ENCODE data around the gene RFX8. TPM values are rescaled to one million over a fixed set of nuclear protein-coding genes. Genes with fewer than 3 reads are reported as not detected.

RFX8 gene
- total and polyA plus RNA-seq, 9 of the 15 experiments (the other 6 are each of a cell fraction or from before 2014, with no cell fraction given) = not detected

- POLR2A ChIA-PET = no interaction called here
- in situ Hi-C loops (cut with MboI) = no loop called here
- ATAC-seq (no peak), DNase-seq (ENCODE audit: extremely low read depth in 1 of 4, low spot score in 3 of 4) (no peak), FAIRE-seq (no peak)
- Histone ChIP-seq H3K9me1 (ENCODE audit: control insufficient read depth, insufficient read depth, low read length) (no peaks in the 10 kb centered on the region), H3K79me2 (ENCODE audit: control insufficient read depth, insufficient read depth, low read length) (no peaks in the 10 kb centered on the region), H3K9me3 (replicated peaks; ENCODE audit: control insufficient read depth, insufficient read depth, low read depth, low read length) (no peaks in the 10 kb centered on the region), H3K4me2 (ENCODE audit: insufficient read depth, low read length) (no peak overlapping the region), H3K9ac (ENCODE audit: insufficient read depth in 1 of 2, low read depth in 2 of 2, low read length in 2 of 2) (no peak overlapping the region), H2AFZ (ENCODE audit: low read depth, low read length) (no peak overlapping the region), H3K27me3 (ENCODE audit: control insufficient read depth in 2 of 2, insufficient read depth in 2 of 2, low read length in 2 of 2) (peaks cover 12 to 46% of the 10 kb centered on the region in 2 experiments), H3K4me1 (replicated peaks in 1 of 2; ENCODE audit: control insufficient read depth in 2 of 2, insufficient read depth in 2 of 2, low read length in 2 of 2) (no peaks in the 10 kb centered on the region), H3K4me3 (no peak overlapping the region), H3K27ac (ENCODE audit: extremely low read depth, low read depth, low read length) (no peak overlapping the region), H3K36me3 (ENCODE audit: control insufficient read depth, insufficient read depth, low read length) (no peaks in the 10 kb centered on the region), H4K20me1 (replicated peaks; ENCODE audit: control insufficient read depth, insufficient read depth, low read length) (no peaks in the 10 kb centered on the region)
- TF ChIP-seq PTRF (tag; IDR thresholded peaks at IDR 0.05) = no peak
- TF ChIP-seq, protein P1, sequence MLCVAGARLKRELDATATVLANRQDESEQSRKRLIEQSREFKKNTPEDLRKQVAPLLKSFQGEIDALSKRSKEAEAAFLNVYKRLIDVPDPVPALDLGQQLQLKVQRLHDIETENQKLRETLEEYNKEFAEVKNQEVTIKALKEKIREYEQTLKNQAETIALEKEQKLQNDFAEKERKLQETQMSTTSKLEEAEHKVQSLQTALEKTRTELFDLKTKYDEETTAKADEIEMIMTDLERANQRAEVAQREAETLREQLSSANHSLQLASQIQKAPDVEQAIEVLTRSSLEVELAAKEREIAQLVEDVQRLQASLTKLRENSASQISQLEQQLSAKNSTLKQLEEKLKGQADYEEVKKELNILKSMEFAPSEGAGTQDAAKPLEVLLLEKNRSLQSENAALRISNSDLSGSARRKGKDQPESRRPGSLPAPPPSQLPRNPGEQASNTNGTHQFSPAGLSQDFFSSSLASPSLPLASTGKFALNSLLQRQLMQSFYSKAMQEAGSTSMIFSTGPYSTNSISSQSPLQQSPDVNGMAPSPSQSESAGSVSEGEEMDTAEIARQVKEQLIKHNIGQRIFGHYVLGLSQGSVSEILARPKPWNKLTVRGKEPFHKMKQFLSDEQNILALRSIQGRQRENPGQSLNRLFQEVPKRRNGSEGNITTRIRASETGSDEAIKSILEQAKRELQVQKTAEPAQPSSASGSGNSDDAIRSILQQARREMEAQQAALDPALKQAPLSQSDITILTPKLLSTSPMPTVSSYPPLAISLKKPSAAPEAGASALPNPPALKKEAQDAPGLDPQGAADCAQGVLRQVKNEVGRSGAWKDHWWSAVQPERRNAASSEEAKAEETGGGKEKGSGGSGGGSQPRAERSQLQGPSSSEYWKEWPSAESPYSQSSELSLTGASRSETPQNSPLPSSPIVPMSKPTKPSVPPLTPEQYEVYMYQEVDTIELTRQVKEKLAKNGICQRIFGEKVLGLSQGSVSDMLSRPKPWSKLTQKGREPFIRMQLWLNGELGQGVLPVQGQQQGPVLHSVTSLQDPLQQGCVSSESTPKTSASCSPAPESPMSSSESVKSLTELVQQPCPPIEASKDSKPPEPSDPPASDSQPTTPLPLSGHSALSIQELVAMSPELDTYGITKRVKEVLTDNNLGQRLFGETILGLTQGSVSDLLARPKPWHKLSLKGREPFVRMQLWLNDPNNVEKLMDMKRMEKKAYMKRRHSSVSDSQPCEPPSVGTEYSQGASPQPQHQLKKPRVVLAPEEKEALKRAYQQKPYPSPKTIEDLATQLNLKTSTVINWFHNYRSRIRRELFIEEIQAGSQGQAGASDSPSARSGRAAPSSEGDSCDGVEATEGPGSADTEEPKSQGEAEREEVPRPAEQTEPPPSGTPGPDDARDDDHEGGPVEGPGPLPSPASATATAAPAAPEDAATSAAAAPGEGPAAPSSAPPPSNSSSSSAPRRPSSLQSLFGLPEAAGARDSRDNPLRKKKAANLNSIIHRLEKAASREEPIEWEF (CRISPR knock-in tag; IDR thresholded peaks at IDR 0.05) = no peak
- TF ChIP-seq NR3C1 (CRISPR knock-in tag; IDR thresholded peaks at IDR 0.05) = no peak
- TF ChIP-seq, protein P2, sequence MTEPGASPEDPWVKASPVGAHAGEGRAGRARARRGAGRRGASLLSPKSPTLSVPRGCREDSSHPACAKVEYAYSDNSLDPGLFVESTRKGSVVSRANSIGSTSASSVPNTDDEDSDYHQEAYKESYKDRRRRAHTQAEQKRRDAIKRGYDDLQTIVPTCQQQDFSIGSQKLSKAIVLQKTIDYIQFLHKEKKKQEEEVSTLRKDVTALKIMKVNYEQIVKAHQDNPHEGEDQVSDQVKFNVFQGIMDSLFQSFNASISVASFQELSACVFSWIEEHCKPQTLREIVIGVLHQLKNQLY (CRISPR knock-in tag; conservative IDR thresholded peaks at IDR 0.05) = no peak
- no peak for TF ChIP-seq ATF7 (IDR thresholded peaks at IDR 0.05)
- TF ChIP-seq, protein P3, sequence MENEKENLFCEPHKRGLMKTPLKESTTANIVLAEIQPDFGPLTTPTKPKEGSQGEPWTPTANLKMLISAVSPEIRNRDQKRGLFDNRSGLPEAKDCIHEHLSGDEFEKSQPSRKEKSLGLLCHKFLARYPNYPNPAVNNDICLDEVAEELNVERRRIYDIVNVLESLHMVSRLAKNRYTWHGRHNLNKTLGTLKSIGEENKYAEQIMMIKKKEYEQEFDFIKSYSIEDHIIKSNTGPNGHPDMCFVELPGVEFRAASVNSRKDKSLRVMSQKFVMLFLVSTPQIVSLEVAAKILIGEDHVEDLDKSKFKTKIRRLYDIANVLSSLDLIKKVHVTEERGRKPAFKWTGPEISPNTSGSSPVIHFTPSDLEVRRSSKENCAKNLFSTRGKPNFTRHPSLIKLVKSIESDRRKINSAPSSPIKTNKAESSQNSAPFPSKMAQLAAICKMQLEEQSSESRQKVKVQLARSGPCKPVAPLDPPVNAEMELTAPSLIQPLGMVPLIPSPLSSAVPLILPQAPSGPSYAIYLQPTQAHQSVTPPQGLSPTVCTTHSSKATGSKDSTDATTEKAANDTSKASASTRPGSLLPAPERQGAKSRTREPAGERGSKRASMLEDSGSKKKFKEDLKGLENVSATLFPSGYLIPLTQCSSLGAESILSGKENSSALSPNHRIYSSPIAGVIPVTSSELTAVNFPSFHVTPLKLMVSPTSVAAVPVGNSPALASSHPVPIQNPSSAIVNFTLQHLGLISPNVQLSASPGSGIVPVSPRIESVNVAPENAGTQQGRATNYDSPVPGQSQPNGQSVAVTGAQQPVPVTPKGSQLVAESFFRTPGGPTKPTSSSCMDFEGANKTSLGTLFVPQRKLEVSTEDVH (IDR thresholded peaks at IDR 0.05; ENCODE audit: low read depth, partially characterized antibody) = no peak
- TF ChIP-seq ZNF140 (CRISPR knock-in tag; IDR thresholded peaks at IDR 0.05) = no peak
- no peak for TF ChIP-seq HEY1 (CRISPR knock-in tag; IDR thresholded peaks at IDR 0.05; ENCODE audit: borderline replicate concordance)
- TF ChIP-seq NFE2 (IDR thresholded peaks at IDR 0.05; ENCODE audit: low read depth) = no peak
- no peak for TF ChIP-seq RNF2 (IDR thresholded peaks at IDR 0.05)
- no peak for TF ChIP-seq ZNF668 (CRISPR knock-in tag; IDR thresholded peaks at IDR 0.05)
- TF ChIP-seq TAF7 (tag; IDR thresholded peaks at IDR 0.05) = no peak
- BruUV-seq (replicated peaks) = no TSS peak
- 0% methylated on average over 7 of the region's 7 CpGs for WGBS (ENCODE audit: insufficient coverage, low coverage, missing lambda C conversion rate)
- CTCF ChIA-PET (ENCODE audit: low intra/inter-chr PET ratio) = no interaction called here
- intact Hi-C loops (cut with micrococcal nuclease) = no loop called here
These were observed 110.0 kb downstream of the RFX8 start for GRCh38 chr2:101364878-101365277.

All from K562 (cell line).